Activated naive CD4-positive, alpha-beta T cell treated with Interleukin-2 at 50 U/mL for 16 hours (primary cell): ENCODE data around the gene CPNE4.
"Not testable (repeated sequence)": the region's sequence is repeated elsewhere in the genome, so short reads cannot be mapped to it uniquely, and the experiment has no call there.

Experiments used
- DNase-seq: peaks from one replicate; pipeline ENCODE4 v3.0.0-alpha.2; 2020

The CPNE4 gene

GRCh38 chr3:131957980-131958379 lies 76.8 kb downstream of the CPNE4 start:
- no peak for DNase-seq

- DNase-seq, result no peak
Measured at GRCh38 chr3:131957511-131957910, 77.3 kb downstream of the CPNE4 start.

GRCh38 chr3:131948806-131949205 lies 86.0 kb downstream of the CPNE4 start:
- no peak for DNase-seq

GRCh38 chr3:131944676-131945075 lies 90.1 kb downstream of the CPNE4 start:
- no peak for DNase-seq

- no peak for DNase-seq
Measured at GRCh38 chr3:131933665-131934064, 101.1 kb downstream of the CPNE4 start.

GRCh38 chr3:131928593-131928992 lies 106.2 kb downstream of the CPNE4 start:
- DNase-seq, result no peak

- no peak for DNase-seq
Measured at GRCh38 chr3:131925571-131925970, 109.2 kb downstream of the CPNE4 start.

- DNase-seq, result no peak
Measured at GRCh38 chr3:131922356-131922755, 112.5 kb downstream of the CPNE4 start.

- no peak for DNase-seq
Measured at GRCh38 chr3:131917006-131917405, 117.8 kb downstream of the CPNE4 start.

GRCh38 chr3:131914090-131914691 lies 120.6 kb downstream of the CPNE4 start:
- DNase-seq, result no peak

GRCh38 chr3:131912255-131912654 lies 122.6 kb downstream of the CPNE4 start:
- no peak for DNase-seq

GRCh38 chr3:131907796-131908195 lies 127.0 kb downstream of the CPNE4 start:
- no peak for DNase-seq

GRCh38 chr3:131903988-131904415 lies 130.8 kb downstream of the CPNE4 start:
- DNase-seq, result no peak

GRCh38 chr3:131901686-131902085 lies 133.1 kb downstream of the CPNE4 start:
- DNase-seq, result no peak

- DNase-seq, result no peak
Measured at GRCh38 chr3:131900891-131901290, 133.9 kb downstream of the CPNE4 start.

GRCh38 chr3:131899021-131899420 lies 135.8 kb downstream of the CPNE4 start:
- no peak for DNase-seq

- no peak for DNase-seq
Measured at GRCh38 chr3:131898346-131898745, 136.5 kb downstream of the CPNE4 start.

GRCh38 chr3:131896285-131896684 lies 138.5 kb downstream of the CPNE4 start:
- DNase-seq, result no peak

- DNase-seq, result no peak
Measured at GRCh38 chr3:131895766-131896165, 139.0 kb downstream of the CPNE4 start.

- no peak for DNase-seq
Measured at GRCh38 chr3:131892331-131892730, 142.5 kb downstream of the CPNE4 start.

- DNase-seq, result not testable (repeated sequence)
Measured at GRCh38 chr3:131885871-131886270, 148.9 kb downstream of the CPNE4 start.

GRCh38 chr3:131883711-131884407 lies 151.0 kb downstream of the CPNE4 start:
- DNase-seq, result no peak

- no peak for DNase-seq
Measured at GRCh38 chr3:131883086-131883485, 151.7 kb downstream of the CPNE4 start.

- no peak for DNase-seq
Measured at GRCh38 chr3:131881777-131882176, 153.0 kb downstream of the CPNE4 start.

GRCh38 chr3:131880948-131881347 lies 153.9 kb downstream of the CPNE4 start:
- no peak for DNase-seq
